ENCODE results near the gene ANKRD52.

Gene ANKRD52

DNA sequence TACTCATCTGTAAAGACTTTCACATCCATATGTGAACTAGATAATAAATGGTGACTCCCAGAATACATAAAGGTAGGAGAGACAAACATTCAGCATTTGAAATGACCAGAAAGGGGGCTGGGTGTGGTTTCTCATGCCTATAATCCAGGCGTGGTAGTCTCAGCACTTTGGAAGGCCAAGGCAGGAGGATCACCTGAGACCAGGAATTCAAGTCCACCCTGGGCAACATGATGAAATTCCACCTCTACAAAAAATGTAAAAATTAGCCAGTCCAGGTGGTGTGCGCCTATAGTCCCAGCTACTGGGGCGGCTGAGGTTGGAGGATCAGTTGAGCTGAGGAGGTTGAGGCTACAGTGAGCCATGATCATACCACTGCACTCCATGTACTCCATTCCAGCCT lies 46.1 kb upstream of the ANKRD52 start:
- Histone ChIP-seq H3K9ac (ENCODE audit: low read depth, low read length, poor library complexity) (no peak overlapping the region), H2AK5ac (ENCODE audit: low read depth, low read length) (no peak overlapping the region), H3K4me2 (ENCODE audit: insufficient read depth, low read length, poor library complexity, severe bottlenecking) (no peak overlapping the region), H3K4ac (ENCODE audit: low read length) (no peak overlapping the region), H4K91ac (ENCODE audit: low read depth, low read length, poor library complexity) (no peak overlapping the region), H2BK120ac (ENCODE audit: low read depth, low read length) (no peak overlapping the region), H3K27me3 (ENCODE audit: control insufficient read depth in 3 of 3, insufficient read depth in 3 of 3, low read depth in 1 of 3, low read length in 3 of 3) (no peaks in the 10 kb centered on the region), H2BK5ac (ENCODE audit: low read length) (no peak overlapping the region), H3K14ac (ENCODE audit: low read length) (no peak overlapping the region), H3K4me1 (ENCODE audit: control insufficient read depth in 2 of 2, insufficient read depth in 1 of 2, low read depth in 1 of 2, low read length in 2 of 2) (peaks cover 5 to 6% of the 10 kb centered on the region in 2 donors), H2AFZ (ENCODE audit: low read length) (no peak overlapping the region), H2BK12ac (ENCODE audit: low read length) (no peak overlapping the region), H3K4me3 (ENCODE audit: low read length in 2 of 2) (no peak overlapping the region), H3K27ac (replicated peaks; ENCODE audit: low read length) (no peak overlapping the region), H3K79me1 (ENCODE audit: low read depth, low read length) (peaks cover 5% of the 10 kb centered on the region), H3K18ac (ENCODE audit: low read length) (no peak overlapping the region), H4K8ac (ENCODE audit: low read depth, low read length) (no peak overlapping the region), H3K23ac (ENCODE audit: low read depth, low read length, poor library complexity) (no peak overlapping the region), H3K36me3 (replicated peaks in 1 of 2; ENCODE audit: control insufficient read depth in 2 of 2, insufficient read depth in 2 of 2, low read length in 2 of 2) (peaks cover 12 to 68% of the 10 kb centered on the region in 2 donors), H2BK15ac (ENCODE audit: low read length) (no peak overlapping the region), H3K9me3 (replicated peaks in 1 of 2; ENCODE audit: control insufficient read depth in 2 of 2, insufficient read depth in 1 of 2, low read depth in 1 of 2, low read length in 2 of 2) (no peaks in the 10 kb centered on the region)
- WGBS, 2 donors (ENCODE audit: extremely low coverage in 2 of 2, insufficient read length in 2 of 2, insufficient replicate concordance in 1 of 2): no CpG with 5 or more reads among the region's 3 CpGs
- DNase-seq (ENCODE audit: low spot score): no peak

DNA sequence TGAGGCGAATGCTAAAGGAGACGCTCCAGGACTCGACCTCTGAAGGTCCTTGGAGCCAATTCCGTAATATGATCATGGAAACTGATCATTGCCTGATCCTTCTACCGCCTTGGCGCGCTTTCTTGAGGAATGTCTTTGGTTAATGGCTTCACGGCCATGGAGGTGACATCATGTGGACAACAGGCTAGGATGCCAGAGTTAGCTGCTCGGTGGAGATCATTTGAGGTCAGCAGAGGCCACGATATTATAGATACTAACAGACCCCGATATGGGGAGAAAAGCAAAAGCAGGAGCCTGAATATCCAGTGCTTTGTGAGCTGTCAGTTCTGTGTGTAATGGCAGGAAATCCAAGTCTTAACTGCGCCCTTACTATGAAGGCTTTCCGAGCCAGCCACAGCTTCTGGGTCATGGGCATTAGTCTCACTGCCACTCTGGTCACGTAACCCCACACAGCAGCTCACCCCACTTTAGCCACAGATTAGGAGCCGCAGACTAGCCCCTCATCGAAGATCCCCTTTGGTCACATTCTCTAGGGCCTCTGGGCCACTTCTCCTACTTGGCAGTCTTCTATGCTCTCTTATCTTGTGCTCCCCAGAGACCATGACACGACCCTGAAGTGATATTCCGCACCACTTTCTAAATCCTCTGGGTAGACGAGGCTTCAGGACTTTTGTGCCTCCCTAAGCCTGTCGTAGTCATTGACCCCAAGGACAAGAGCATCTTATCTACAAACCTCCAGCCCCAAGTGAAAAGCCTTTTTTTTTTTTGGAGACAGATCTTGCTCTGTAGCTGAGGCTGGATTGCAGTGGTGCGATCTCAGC lies 42.7 kb upstream of the ANKRD52 start:
- Histone ChIP-seq H4K8ac (ENCODE audit: low read depth, low read length) (no peak overlapping the region), H3K23ac (ENCODE audit: low read depth, low read length, poor library complexity) (no peak overlapping the region), H3K9ac (ENCODE audit: low read depth, low read length, poor library complexity) (no peak overlapping the region), H3K14ac (ENCODE audit: low read length) (no peak overlapping the region), H3K9me3 (replicated peaks in 1 of 2; ENCODE audit: control insufficient read depth in 2 of 2, insufficient read depth in 1 of 2, low read depth in 1 of 2, low read length in 2 of 2) (no peaks in the 10 kb centered on the region), H3K18ac (ENCODE audit: low read length) (no peak overlapping the region), H2BK5ac (ENCODE audit: low read length) (no peak overlapping the region), H2BK15ac (ENCODE audit: low read length) (no peak overlapping the region), H3K36me3 (replicated peaks in 1 of 2; ENCODE audit: control insufficient read depth in 2 of 2, insufficient read depth in 2 of 2, low read length in 2 of 2) (peaks cover 4 to 67% of the 10 kb centered on the region in 2 donors), H3K27ac (replicated peaks; ENCODE audit: low read length) (peak overlapping the region; percentile 65), H2AFZ (ENCODE audit: low read length) (peak overlapping the region; percentile 72), H3K4me2 (ENCODE audit: insufficient read depth, low read length, poor library complexity, severe bottlenecking) (peak overlapping the region; percentile 54), H3K4me1 (ENCODE audit: control insufficient read depth in 2 of 2, insufficient read depth in 1 of 2, low read depth in 1 of 2, low read length in 2 of 2) (peaks cover 6 to 10% of the 10 kb centered on the region in 2 donors), H3K27me3 (ENCODE audit: control insufficient read depth in 3 of 3, insufficient read depth in 3 of 3, low read depth in 1 of 3, low read length in 3 of 3) (no peaks in the 10 kb centered on the region), H2BK120ac (ENCODE audit: low read depth, low read length) (no peak overlapping the region), H3K4me3 (ENCODE audit: low read length in 2 of 2) (peak overlapping the region; percentile 52 to 56), H2BK12ac (ENCODE audit: low read length) (no peak overlapping the region), H3K4ac (ENCODE audit: low read length) (no peak overlapping the region), H4K91ac (ENCODE audit: low read depth, low read length, poor library complexity) (no peak overlapping the region), H3K79me1 (ENCODE audit: low read depth, low read length) (peaks cover 5% of the 10 kb centered on the region), H2AK5ac (ENCODE audit: low read depth, low read length) (peak overlapping the region; percentile 11)
- DNase-seq (ENCODE audit: low spot score): no peak
- no CpG with 5 or more reads among the region's 21 CpGs for WGBS, 2 donors (ENCODE audit: extremely low coverage in 2 of 2, insufficient read length in 2 of 2, insufficient replicate concordance in 1 of 2)

DNA sequence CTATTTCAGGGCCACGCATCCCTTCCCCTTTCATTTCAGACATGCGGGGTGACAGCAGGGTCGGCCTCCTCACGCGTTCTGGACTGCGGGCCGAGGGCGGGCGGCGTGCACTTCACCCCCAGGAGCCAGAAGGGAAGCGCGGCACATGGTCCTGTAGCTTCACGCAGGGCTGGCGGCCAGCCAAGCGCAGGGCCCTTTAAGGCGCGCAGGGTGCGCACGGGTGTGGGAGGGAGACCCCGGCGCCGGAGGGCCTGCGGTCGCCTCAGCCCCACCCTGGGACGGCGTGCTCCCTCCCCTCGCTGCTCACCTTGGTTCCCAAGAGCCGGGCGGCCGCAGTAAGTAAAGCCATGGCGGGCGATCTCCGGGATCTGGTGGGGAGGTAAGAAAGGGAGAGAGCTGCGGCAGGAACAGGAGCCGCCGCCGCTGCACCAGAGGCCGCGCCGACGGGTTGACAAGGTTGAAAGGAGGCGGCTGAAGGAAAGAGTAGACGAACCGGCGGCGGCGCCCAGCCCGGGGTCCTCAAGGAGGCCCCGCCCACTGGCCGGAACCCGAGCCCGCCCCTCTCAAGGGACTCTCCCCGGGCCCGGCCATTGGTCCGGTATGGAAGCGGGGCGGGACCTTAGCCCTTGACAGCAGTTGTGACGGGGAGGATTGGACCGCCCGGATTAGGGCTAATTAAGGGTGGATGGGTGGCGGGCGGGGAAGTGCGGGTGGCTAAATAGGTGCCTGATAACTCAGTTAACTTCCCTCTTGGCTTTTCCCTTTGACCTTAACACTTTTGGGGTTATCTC lies 41.9 kb upstream of the ANKRD52 start, which contains the start of gene CS:
Gene CS, minus strand, starts transcription at position 478 of the 791 bp plus-strand sequence. Its CDS starts 129 bp downstream, at position 349.
- H3K4me3 ChIP-seq (ENCODE audit: low read length in 2 of 2): peak within 1 kb of the TSS; percentile 56 to 98
- H4K8ac ChIP-seq (ENCODE audit: low read depth, low read length): no peak within 1 kb of the TSS
- H3K18ac ChIP-seq (ENCODE audit: low read length): peak within 1 kb of the TSS; percentile 76
- H3K4me1 ChIP-seq (ENCODE audit: control insufficient read depth in 2 of 2, insufficient read depth in 1 of 2, low read depth in 1 of 2, low read length in 2 of 2): peaks cover 6 to 10% of the 10 kb centered on the region in 2 donors
- no peak within 1 kb of the TSS for H3K4ac ChIP-seq (ENCODE audit: low read length)
- no peaks in the 10 kb centered on the region for H3K27me3 ChIP-seq (ENCODE audit: control insufficient read depth in 3 of 3, insufficient read depth in 3 of 3, low read depth in 1 of 3, low read length in 3 of 3)
- peaks cover 1 to 61% of the 10 kb centered on the region in 2 donors for H3K36me3 ChIP-seq (replicated peaks in 1 of 2; ENCODE audit: control insufficient read depth in 2 of 2, insufficient read depth in 2 of 2, low read length in 2 of 2)
- H2BK12ac ChIP-seq (ENCODE audit: low read length): no peak within 1 kb of the TSS
- H3K14ac ChIP-seq (ENCODE audit: low read length): no peak within 1 kb of the TSS
- DNase-seq (ENCODE audit: low spot score): peak; percentile 96
- H2BK120ac ChIP-seq (ENCODE audit: low read depth, low read length): peak within 1 kb of the TSS; percentile 40
- peak within 1 kb of the TSS; percentile 95 for H3K9ac ChIP-seq (ENCODE audit: low read depth, low read length, poor library complexity)
- peak within 1 kb of the TSS; percentile 50 for H4K91ac ChIP-seq (ENCODE audit: low read depth, low read length, poor library complexity)
- H3K9me3 ChIP-seq (replicated peaks in 1 of 2; ENCODE audit: control insufficient read depth in 2 of 2, insufficient read depth in 1 of 2, low read depth in 1 of 2, low read length in 2 of 2): no peaks in the 10 kb centered on the region
- H3K4me2 ChIP-seq (ENCODE audit: insufficient read depth, low read length, poor library complexity, severe bottlenecking): peak within 1 kb of the TSS; percentile 75
- no peak within 1 kb of the TSS for H2BK5ac ChIP-seq (ENCODE audit: low read length)
- no peak within 1 kb of the TSS for H2BK15ac ChIP-seq (ENCODE audit: low read length)
- WGBS, 2 donors (ENCODE audit: extremely low coverage in 2 of 2, insufficient read length in 2 of 2, insufficient replicate concordance in 1 of 2): no CpG with 5 or more reads among the region's 63 CpGs
- H2AK5ac ChIP-seq (ENCODE audit: low read depth, low read length): peak within 1 kb of the TSS; percentile 52
- peak within 1 kb of the TSS; percentile 73 for H3K27ac ChIP-seq (replicated peaks; ENCODE audit: low read length)
- peak within 1 kb of the TSS; percentile 38 for H3K23ac ChIP-seq (ENCODE audit: low read depth, low read length, poor library complexity)
- H3K79me1 ChIP-seq (ENCODE audit: low read depth, low read length): peaks cover 5% of the 10 kb centered on the region
- peak within 1 kb of the TSS; percentile 72 for H2AFZ ChIP-seq (ENCODE audit: low read length)

All from neuronal stem cell (in vitro differentiated cells).